Transverse colon (tissue), 4 donors: ENCODE measurements around the gene KRTAP3-3. TPM values are rescaled to one million over a fixed set of nuclear protein-coding genes. Genes with fewer than 3 reads are reported as not detected.

Experiments used
- DNase-seq: peaks from one replicate; pipeline ENCODE4 v3.0.0-alpha.2; 2019
- H3K27ac ChIP-seq, 4 donors: fragments of 200-600 bp; sonication (generic); 2 replicates each; pipeline ENCODE4 v1.5.1; 2016 to 2018; ENCODE audit warnings: inconsistent platforms in 4 of 4
- H3K27me3 ChIP-seq: fragments of 200-600 bp; sonication (generic); 2 replicates; pipeline ENCODE4 v1.5.1; 2017; ENCODE audit warnings: inconsistent platforms
- H3K36me3 ChIP-seq, 4 donors: fragments of 200-600 bp; sonication (generic); 2 replicates each; pipeline ENCODE4 v1.5.1; 2017 to 2019; ENCODE audit warnings: inconsistent platforms in 4 of 4
- H3K4me1 ChIP-seq, 4 donors: fragments of 200-600 bp; sonication (generic); 2 replicates each; pipeline ENCODE4 v1.5.1; 2017 to 2020; ENCODE audit warnings: inconsistent platforms in 4 of 4
- H3K4me3 ChIP-seq, 4 donors: fragments of 200-600 bp; sonication (generic); 1 replicate in 1 of 4; 2 replicates in 3 of 4; pipeline versions ENCODE4 v1.5.1 to v1.6.1; 2017 to 2019; ENCODE audit warnings: inconsistent platforms in 4 of 4
- H3K9me3 ChIP-seq, 2 donors: fragments of 200-600 bp; sonication (generic); 2 replicates each; pipeline ENCODE4 v1.5.1; 2017 to 2019; ENCODE audit warnings: inconsistent platforms in 2 of 2
- CTCF ChIP-seq, 5 experiments: fragments of 200-600 bp in 3 of 5; fragments of 450-650 bp in 2 of 5; sonication (generic) in 3 of 5; IDR thresholded peaks; 1 replicate in 2 of 5; 2 replicates in 3 of 5; pipeline ENCODE4 v1.5.1; 2016 to 2017; ENCODE audit warnings: antibody characterized with exemption in 5 of 5, inconsistent platforms in 3 of 5, mild to moderate bottlenecking in 2 of 5, moderate library complexity in 1 of 5
- EP300 ChIP-seq: sonication (generic); formaldehyde crosslinking; IDR thresholded peaks from one replicate; pipeline ENCODE4 v1.6.1; 2017; ENCODE audit warnings: antibody characterized with exemption, low read depth
- POLR2A ChIP-seq: fragments of 450-650 bp; IDR thresholded peaks from one replicate; pipeline ENCODE4 v1.6.1; 2016; ENCODE audit warnings: antibody characterized with exemption, mild to moderate bottlenecking, moderate library complexity
- POLR2AphosphoS5 ChIP-seq, 3 donors: sonication (generic); formaldehyde crosslinking; IDR thresholded peaks; one replicate each; pipeline ENCODE4 v1.6.1; 2016; ENCODE audit warnings: antibody characterized with exemption in 3 of 3
- WGBS, 2 donors: methylation state at CpG; one replicate each; pipeline ENCODE4 v1.1.5; 2018; ENCODE audit warnings: low coverage in 1 of 2; 5-methylcytosine and 5-hydroxymethylcytosine counted together
- in situ Hi-C, 4 donors: fragments of 200-750 bp; cut with MboI; loops; one replicate each; pipeline versions ENCODE4 v1.15.0 to v1.15.1; 2017; ENCODE audit warnings: low sequenced_read_pairs in 3 of 4, low pct_ligation_motif_present in 1 of 4, low pct_unique_long_range_greater_than_20kb in 1 of 4
- intact Hi-C: fragments of 100-400 bp; cut with DNase I; formaldehyde crosslinking; loops from one replicate; pipeline ENCODE4 v1.15.1; 2023; ENCODE audit warnings: low total_unique reads
- total RNA-seq, 4 donors: library from RNA; depleted of rRNA; stranded (reverse); fragments of >200 nt; gene quantifications; one replicate each; pipeline ENCODE4 v1.1.0, GENCODE V29; 2016

The KRTAP3-3 gene
- total RNA-seq, 4 donors from 2014 or later = not detected

GRCh38 chr17:41018541-41018940 is 24.6 kb upstream of the KRTAP3-3 start:
- Histone ChIP-seq H3K4me1 (no peaks in the 10 kb centered on the region), H3K27me3 (no peaks in the 10 kb centered on the region), H3K4me3 (no peak overlapping the region), H3K9me3 (no peaks in the 10 kb centered on the region), H3K36me3 (no peaks in the 10 kb centered on the region), H3K27ac (no peak overlapping the region)
- intact Hi-C loops (no loop called here), in situ Hi-C loops (no loop called here)
- no peak for DNase-seq
- no peak for TF ChIP-seq CTCF (IDR thresholded peaks at IDR 0.05)
- TF ChIP-seq EP300 = no peak
- no peak for TF ChIP-seq POLR2AphosphoS5 (IDR thresholded peaks at IDR 0.05)
- TF ChIP-seq POLR2A = no peak
- WGBS, 2 donors = 43 to 78% methylated on average over 1 to 3 of the region's 3 CpGs

DNA sequence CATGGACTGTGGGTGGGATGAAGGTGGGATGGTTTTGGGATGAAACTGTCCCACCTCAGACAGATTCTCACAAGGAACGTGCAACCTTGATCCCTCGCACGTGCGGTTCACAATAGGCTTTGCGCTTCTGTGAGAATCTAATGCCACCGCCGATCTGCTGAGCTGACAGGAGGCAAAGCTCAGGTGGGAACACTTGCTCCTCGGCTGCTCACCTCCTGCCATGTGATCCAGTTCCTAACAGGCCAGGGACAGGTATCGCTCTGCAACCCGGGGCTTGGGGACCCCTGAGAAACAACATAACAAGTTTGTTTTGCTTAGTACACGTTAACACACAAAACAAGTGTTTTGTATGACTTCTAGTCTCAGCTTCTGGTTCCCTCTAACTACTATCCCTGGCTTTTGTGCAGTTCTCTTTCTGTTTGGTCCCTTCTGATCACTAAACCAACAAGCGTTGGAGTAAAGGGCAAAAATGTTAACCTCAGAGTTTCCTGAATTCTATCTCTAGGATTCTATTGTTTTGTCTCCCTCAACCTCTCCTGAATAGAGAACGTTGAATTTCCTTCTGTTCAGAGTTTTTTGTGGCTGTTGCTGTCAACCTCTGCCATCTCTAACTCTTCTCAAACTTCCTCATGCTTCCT is 22.7 kb upstream of the KRTAP3-3 start:
- Histone ChIP-seq H3K36me3 (no peaks in the 10 kb centered on the region), H3K4me3 (no peak overlapping the region), H3K27me3 (no peaks in the 10 kb centered on the region), H3K9me3 (no peaks in the 10 kb centered on the region), H3K4me1 (no peaks in the 10 kb centered on the region), H3K27ac (no peak overlapping the region)
- in situ Hi-C loops = no loop called here
- no peak for DNase-seq
- TF ChIP-seq POLR2AphosphoS5 (IDR thresholded peaks at IDR 0.05) = no peak
- TF ChIP-seq CTCF (IDR thresholded peaks at IDR 0.05) = no peak
- intact Hi-C loops = no loop called here
- 41 to 85% methylated on average over 2 to 13 of the region's 13 CpGs for WGBS, 2 donors

GRCh38 chr17:41015454-41015853 is 21.5 kb upstream of the KRTAP3-3 start:
- TF ChIP-seq EP300 (no peak), POLR2AphosphoS5 (IDR thresholded peaks at IDR 0.05) (no peak), CTCF (IDR thresholded peaks at IDR 0.05) (no peak), POLR2A (no peak)
- no peak for DNase-seq
- Histone ChIP-seq H3K27ac (no peak overlapping the region), H3K4me1 (no peaks in the 10 kb centered on the region), H3K4me3 (no peak overlapping the region), H3K9me3 (no peaks in the 10 kb centered on the region), H3K27me3 (no peaks in the 10 kb centered on the region), H3K36me3 (no peaks in the 10 kb centered on the region)
- in situ Hi-C loops = no loop called here
- intact Hi-C loops = no loop called here
- WGBS, 2 donors = 70 to 77% methylated on average over 4 to 7 of the region's 7 CpGs

DNA sequence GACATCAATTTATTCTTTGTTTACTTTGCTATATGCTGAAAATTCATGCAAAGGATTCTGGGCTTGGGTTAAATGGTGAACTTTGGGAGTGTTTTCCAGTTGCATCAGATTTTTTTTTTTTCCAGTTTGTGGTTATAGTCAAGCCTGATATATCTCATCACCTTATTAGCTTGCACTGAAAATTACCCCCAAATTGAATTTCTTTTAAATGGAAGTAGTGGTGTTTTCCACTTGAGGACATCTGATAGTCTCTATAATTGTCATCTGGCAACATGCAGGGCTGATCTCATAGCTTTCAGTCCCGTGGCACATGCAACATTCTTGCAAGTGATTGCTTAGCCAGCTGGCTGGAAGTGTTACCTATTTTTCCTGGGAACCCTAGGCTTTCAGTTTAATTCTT is 19.6 kb upstream of the KRTAP3-3 start:
- in situ Hi-C loops = no loop called here
- H3K4me1 ChIP-seq = no peaks in the 10 kb centered on the region
- H3K36me3 ChIP-seq = no peaks in the 10 kb centered on the region
- H3K4me3 ChIP-seq = no peak overlapping the region
- 13 to 20% methylated on average over 1 of the region's 1 CpG for WGBS, 2 donors
- DNase-seq = no peak
- TF ChIP-seq POLR2AphosphoS5 (IDR thresholded peaks at IDR 0.05) (no peak), EP300 (no peak), POLR2A (no peak), CTCF (IDR thresholded peaks at IDR 0.05) (no peak)
- no peaks in the 10 kb centered on the region for H3K9me3 ChIP-seq
- intact Hi-C loops = no loop called here
- H3K27me3 ChIP-seq = no peaks in the 10 kb centered on the region
- no peak overlapping the region for H3K27ac ChIP-seq
